ENCODE results near the gene C1orf159. TPM values are rescaled to one million over a fixed set of nuclear protein-coding genes. Genes with fewer than 3 reads are reported as not detected.

Gene C1orf159
- polyA plus RNA-seq, 2 of the 4 experiments (the other 2 are of a cell fraction): 4.0 to 10.2 TPM

DNA sequence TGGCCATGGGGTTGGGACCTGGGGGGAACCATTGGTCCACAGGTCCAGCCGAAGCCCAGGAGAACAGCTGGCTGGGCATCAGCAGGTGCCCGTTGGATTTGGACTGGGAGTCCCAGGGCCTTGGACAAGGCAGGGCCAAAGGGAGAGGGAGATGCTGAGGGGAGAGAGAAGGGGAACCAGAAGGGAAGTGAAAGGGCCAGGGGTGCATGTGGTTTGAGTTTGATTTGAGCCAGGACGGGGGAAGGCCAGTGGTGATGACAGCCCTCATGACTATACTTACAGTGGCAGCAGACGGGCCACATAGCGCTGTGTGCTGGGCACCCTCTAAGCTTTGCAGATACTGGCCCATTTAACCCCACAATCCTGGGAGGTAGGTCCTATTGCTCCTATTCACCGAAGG, 77.2 kb downstream of the C1orf159 start:
- WGBS (ENCODE audit: missing lambda C conversion rate): 95% methylated on average over 6 of the region's 6 CpGs
- TF ChIP-seq JUN (IDR thresholded peaks at IDR 0.05): no peak
- TF ChIP-seq, protein P1, sequence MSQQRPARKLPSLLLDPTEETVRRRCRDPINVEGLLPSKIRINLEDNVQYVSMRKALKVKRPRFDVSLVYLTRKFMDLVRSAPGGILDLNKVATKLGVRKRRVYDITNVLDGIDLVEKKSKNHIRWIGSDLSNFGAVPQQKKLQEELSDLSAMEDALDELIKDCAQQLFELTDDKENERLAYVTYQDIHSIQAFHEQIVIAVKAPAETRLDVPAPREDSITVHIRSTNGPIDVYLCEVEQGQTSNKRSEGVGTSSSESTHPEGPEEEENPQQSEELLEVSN (IDR thresholded peaks at IDR 0.05; ENCODE audit: borderline replicate concordance, low read depth): no peak
- no peak for TF ChIP-seq GATA3 (IDR thresholded peaks at IDR 0.05; ENCODE audit: borderline replicate concordance)
- TF ChIP-seq, protein P2, sequence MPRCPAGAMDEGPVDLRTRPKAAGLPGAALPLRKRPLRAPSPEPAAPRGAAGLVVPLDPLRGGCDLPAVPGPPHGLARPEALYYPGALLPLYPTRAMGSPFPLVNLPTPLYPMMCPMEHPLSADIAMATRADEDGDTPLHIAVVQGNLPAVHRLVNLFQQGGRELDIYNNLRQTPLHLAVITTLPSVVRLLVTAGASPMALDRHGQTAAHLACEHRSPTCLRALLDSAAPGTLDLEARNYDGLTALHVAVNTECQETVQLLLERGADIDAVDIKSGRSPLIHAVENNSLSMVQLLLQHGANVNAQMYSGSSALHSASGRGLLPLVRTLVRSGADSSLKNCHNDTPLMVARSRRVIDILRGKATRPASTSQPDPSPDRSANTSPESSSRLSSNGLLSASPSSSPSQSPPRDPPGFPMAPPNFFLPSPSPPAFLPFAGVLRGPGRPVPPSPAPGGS (IDR thresholded peaks at IDR 0.05): no peak
- no peak for TF ChIP-seq NR3C1 (IDR thresholded peaks at IDR 0.05)
- TF ChIP-seq SREBF2 (IDR thresholded peaks at IDR 0.05): no peak
- TF ChIP-seq EHF (CRISPR knock-in tag; IDR thresholded peaks at IDR 0.05): no peak
- no peak for TF ChIP-seq HOXB5 (CRISPR knock-in tag; IDR thresholded peaks at IDR 0.05)
- TF ChIP-seq JUNB (IDR thresholded peaks at IDR 0.05): no peak
- TF ChIP-seq HEYL (CRISPR knock-in tag; IDR thresholded peaks at IDR 0.05): no peak
- no peak for TF ChIP-seq EHMT2 (IDR thresholded peaks at IDR 0.05; ENCODE audit: low read depth)
- TF ChIP-seq, protein P3, sequence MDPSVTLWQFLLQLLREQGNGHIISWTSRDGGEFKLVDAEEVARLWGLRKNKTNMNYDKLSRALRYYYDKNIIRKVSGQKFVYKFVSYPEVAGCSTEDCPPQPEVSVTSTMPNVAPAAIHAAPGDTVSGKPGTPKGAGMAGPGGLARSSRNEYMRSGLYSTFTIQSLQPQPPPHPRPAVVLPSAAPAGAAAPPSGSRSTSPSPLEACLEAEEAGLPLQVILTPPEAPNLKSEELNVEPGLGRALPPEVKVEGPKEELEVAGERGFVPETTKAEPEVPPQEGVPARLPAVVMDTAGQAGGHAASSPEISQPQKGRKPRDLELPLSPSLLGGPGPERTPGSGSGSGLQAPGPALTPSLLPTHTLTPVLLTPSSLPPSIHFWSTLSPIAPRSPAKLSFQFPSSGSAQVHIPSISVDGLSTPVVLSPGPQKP (IDR thresholded peaks at IDR 0.05; ENCODE audit: low read depth, low read length): no peak
- TF ChIP-seq CEBPB (IDR thresholded peaks at IDR 0.05): no peak
- TF ChIP-seq, protein P4, sequence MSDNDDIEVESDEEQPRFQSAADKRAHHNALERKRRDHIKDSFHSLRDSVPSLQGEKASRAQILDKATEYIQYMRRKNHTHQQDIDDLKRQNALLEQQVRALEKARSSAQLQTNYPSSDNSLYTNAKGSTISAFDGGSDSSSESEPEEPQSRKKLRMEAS (IDR thresholded peaks at IDR 0.05): no peak
- TF ChIP-seq MYC (IDR thresholded peaks at IDR 0.05; ENCODE audit: borderline replicate concordance, low read length): no peak
- no peak for TF ChIP-seq HDAC2 (IDR thresholded peaks at IDR 0.05)
- no peak for TF ChIP-seq CHD2 (IDR thresholded peaks at IDR 0.05; ENCODE audit: low read length, partially characterized antibody)
- no peak for TF ChIP-seq TP53 (CRISPR knock-in tag; IDR thresholded peaks at IDR 0.05)
- no peak for ATAC-seq
- Histone ChIP-seq H3K4me2 (no peak overlapping the region), H3K9me3 (no peaks in the 10 kb centered on the region), H3K4me3 (no peak overlapping the region), H3K4me1 (peaks cover 9% of the 10 kb centered on the region), H3K27ac (no peak overlapping the region)
- FAIRE-seq: no peak
- ChIA-PET CTCF (interaction anchor here (1.4 to 4.7 kb wide), 7 partner anchors 13 to 56 kb away, joined by 4 to 32 read pairs (median 6); partner anchors contain the start of gene ISG15), POLR2A (no interaction called here)
- no peak for DNase-seq (ENCODE audit: low read depth in 1 of 2, low spot score in 1 of 2)

DNA sequence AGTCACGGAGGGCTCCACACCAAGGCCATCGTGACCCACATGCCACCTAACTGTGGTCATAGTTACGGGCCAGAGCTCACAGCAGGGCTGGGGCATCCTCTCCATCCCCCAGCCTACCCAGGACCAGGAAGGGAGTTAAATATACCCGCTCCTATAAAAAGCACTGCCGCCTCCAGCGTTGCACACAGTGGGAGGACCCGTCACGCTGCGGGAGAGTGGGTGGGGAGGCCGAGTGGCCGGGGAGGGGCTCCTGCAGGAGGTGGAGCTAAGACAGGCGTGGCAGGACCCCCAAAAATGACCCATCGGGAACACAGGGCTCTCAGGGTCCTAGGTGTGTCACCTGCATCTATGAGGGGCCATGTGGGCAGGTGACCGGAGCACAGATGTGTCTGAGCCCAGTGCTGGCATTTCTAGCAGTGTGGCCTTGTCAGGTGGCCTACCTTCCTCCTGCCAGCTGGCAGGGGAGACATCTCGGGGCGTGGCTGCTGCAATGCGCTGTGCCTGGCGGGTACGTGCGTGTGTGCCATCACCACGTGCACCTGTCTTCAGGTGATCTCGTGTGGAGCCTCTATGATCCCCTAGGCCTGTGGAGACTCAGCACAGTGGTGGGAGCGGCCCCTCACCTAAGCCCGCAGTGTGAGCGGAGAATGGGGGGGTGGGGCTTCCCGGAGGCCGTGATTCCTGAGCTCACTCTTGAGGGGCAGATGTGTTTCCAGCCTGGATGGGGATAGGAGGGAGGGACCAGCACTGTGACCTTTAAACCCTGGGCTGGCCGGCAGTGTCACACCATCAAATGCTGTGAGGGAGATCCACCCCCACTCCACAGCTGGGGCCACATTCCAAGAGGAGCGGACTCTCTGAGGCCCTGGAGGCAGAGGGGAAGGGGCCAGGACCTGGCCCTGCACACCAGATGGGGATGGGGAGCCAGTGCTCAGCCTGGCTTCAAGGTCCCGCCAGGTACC, 78.2 kb downstream of the C1orf159 start:
- FAIRE-seq: no peak
- no peak overlapping the region for H3K27ac ChIP-seq
- no peak overlapping the region for H3K4me3 ChIP-seq
- 78% methylated on average over 16 of the region's 30 CpGs for WGBS (ENCODE audit: missing lambda C conversion rate)
- ChIA-PET POLR2A (no interaction called here), CTCF (interaction anchor here (0.7 to 4.7 kb wide), 8 partner anchors 12 to 253 kb away, joined by 3 to 32 read pairs (median 4); partner anchors contain the start of gene ISG15)
- no peak for ATAC-seq
- DNase-seq (ENCODE audit: low read depth in 1 of 2, low spot score in 1 of 2): no peak
- peaks cover 9% of the 10 kb centered on the region for H3K4me1 ChIP-seq
- no peak overlapping the region for H3K4me2 ChIP-seq
- no peaks in the 10 kb centered on the region for H3K9me3 ChIP-seq
- no peak for TF ChIP-seq CBX2 (IDR thresholded peaks at IDR 0.05; ENCODE audit: borderline replicate concordance, low read depth)
- no peak for TF ChIP-seq NPAS2 (CRISPR knock-in tag; IDR thresholded peaks at IDR 0.05; ENCODE audit: borderline replicate concordance)
- TF ChIP-seq, protein P1 (IDR thresholded peaks at IDR 0.05; ENCODE audit: borderline replicate concordance, low read depth): no peak
- TF ChIP-seq ZFP36 (IDR thresholded peaks at IDR 0.05; ENCODE audit: borderline replicate concordance, partially characterized antibody): no peak
- TF ChIP-seq, protein P5, sequence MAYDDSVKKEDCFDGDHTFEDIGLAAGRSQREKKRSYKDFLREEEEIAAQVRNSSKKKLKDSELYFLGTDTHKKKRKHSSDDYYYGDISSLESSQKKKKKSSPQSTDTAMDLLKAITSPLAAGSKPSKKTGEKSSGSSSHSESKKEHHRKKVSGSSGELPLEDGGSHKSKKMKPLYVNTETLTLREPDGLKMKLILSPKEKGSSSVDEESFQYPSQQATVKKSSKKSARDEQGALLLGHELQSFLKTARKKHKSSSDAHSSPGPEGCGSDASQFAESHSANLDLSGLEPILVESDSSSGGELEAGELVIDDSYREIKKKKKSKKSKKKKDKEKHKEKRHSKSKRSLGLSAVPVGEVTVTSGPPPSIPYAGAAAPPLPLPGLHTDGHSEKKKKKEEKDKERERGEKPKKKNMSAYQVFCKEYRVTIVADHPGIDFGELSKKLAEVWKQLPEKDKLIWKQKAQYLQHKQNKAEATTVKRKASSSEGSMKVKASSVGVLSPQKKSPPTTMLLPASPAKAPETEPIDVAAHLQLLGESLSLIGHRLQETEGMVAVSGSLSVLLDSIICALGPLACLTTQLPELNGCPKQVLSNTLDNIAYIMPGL (CRISPR knock-in tag; IDR thresholded peaks at IDR 0.05; ENCODE audit: borderline replicate concordance): no peak
- TF ChIP-seq, protein P6, sequence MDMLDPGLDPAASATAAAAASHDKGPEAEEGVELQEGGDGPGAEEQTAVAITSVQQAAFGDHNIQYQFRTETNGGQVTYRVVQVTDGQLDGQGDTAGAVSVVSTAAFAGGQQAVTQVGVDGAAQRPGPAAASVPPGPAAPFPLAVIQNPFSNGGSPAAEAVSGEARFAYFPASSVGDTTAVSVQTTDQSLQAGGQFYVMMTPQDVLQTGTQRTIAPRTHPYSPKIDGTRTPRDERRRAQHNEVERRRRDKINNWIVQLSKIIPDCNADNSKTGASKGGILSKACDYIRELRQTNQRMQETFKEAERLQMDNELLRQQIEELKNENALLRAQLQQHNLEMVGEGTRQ (IDR thresholded peaks at IDR 0.05): no peak
- TF ChIP-seq RAD21 (conservative IDR thresholded peaks at IDR 0.05 in 1 of 2, IDR thresholded peaks at IDR 0.05 in 1 of 2): no peak
- no peak for TF ChIP-seq EHMT2 (IDR thresholded peaks at IDR 0.05; ENCODE audit: low read depth)
- TF ChIP-seq, protein P7, sequence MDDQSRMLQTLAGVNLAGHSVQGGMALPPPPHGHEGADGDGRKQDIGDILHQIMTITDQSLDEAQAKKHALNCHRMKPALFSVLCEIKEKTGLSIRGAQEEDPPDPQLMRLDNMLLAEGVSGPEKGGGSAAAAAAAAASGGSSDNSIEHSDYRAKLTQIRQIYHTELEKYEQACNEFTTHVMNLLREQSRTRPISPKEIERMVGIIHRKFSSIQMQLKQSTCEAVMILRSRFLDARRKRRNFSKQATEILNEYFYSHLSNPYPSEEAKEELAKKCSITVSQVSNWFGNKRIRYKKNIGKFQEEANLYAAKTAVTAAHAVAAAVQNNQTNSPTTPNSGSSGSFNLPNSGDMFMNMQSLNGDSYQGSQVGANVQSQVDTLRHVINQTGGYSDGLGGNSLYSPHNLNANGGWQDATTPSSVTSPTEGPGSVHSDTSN (IDR thresholded peaks at IDR 0.05): no peak
- TF ChIP-seq RCOR1 (IDR thresholded peaks at IDR 0.05; ENCODE audit: low read depth, low read length): no peak
- TF ChIP-seq CEBPB (IDR thresholded peaks at IDR 0.05): no peak
- no peak for TF ChIP-seq EP300 (IDR thresholded peaks at IDR 0.05)
- no peak for TF ChIP-seq KDM5A (IDR thresholded peaks at IDR 0.05)
- TF ChIP-seq EHF (CRISPR knock-in tag; IDR thresholded peaks at IDR 0.05): no peak
- TF ChIP-seq ZNF302 (CRISPR knock-in tag; IDR thresholded peaks at IDR 0.05): no peak
